GM18858 (cell line): Measurements from ENCODE around the gene ACE.
"Not testable (repeated sequence)": the region's sequence is repeated elsewhere in the genome, so short reads cannot be mapped to it uniquely, and the experiment has no call there.

ENCODE experiments used
- ATAC-seq: cut with Tn5 transposase; IDR thresholded peaks from one replicate; pipeline ENCODE4 v1.9.1; 2021; ENCODE audit not compliant: unreplicated experiment

The ACE gene

DNA sequence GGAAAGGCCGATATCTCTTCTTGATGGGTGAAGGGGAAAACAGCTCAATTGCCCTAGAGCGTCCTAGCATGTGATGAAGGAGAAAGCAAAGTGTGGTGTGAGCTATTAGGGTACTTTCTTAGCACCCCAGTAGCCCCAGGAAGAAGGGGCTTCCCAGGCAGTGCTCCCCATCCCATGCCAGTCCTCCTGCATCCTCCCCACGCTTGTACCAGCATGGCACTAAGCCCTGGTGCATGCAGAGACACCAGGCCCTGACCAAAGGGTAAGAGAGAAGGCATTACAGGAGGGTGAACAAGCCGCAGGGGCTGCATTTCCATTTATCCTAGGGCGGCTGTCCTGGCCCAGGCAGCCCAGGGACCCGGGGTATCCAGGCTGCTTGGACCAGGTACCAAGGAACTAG lies 33.8 kb upstream of the ACE start:
- no peak for ATAC-seq

DNA sequence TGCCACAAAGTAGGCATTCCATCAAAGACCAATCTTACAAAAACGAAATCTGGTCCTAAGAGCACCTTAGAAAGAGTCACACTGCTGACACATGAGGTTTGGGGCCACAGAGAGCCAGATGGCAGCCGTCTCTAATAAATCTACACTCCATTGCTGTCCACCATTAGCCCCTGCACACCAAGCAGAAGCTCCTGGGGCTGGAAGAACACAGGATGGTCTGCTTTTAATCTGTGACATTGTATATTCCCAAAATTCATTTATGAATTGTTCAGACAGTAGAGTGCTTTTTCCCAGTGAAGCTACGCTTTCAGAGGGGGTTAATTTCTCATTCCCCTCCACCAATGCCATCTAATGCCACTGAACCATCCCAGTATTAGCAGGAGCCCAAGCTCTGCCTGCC lies 32.4 kb upstream of the ACE start:
- no peak for ATAC-seq

DNA sequence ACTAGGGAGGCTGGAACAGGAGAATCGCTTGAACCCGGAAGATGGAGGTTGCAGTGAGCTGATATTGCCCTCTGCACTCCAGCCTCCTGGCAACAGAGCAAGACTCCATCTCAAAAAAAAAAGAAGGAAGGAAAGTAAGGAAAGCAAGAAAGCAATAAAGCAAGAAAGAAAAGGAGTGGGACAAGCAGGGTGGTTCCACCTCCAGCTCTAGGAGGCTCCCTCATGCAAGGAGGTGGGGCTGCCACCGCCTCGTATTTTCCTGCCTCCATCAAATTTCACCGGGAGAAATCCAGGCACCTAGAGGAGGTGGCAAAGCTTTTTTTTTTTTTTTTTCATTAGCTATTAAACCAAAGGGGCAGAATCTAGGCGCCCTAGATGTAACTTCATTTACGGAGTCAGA lies 31.8 kb upstream of the ACE start:
- no peak for ATAC-seq

DNA sequence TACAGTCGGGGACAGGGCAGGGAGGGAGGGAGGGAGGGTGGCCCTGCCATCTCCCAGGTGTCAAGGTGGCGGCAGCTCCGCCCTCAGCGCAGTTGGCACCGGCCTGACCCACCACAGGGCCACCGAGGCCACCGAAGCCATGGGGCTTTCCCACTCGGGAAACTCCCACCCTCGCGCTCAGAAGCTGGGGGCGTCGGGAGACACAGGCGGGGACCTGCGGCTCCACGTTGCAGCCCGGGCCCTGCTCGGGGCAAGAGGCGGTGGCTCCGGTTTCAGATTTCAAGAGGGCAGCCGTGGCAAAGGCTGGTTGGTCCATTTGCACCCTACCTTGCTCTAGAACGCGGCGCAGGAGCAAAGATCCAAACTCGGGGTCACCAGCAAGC lies 31.3 kb upstream of the ACE start:
- ATAC-seq, result no peak

DNA sequence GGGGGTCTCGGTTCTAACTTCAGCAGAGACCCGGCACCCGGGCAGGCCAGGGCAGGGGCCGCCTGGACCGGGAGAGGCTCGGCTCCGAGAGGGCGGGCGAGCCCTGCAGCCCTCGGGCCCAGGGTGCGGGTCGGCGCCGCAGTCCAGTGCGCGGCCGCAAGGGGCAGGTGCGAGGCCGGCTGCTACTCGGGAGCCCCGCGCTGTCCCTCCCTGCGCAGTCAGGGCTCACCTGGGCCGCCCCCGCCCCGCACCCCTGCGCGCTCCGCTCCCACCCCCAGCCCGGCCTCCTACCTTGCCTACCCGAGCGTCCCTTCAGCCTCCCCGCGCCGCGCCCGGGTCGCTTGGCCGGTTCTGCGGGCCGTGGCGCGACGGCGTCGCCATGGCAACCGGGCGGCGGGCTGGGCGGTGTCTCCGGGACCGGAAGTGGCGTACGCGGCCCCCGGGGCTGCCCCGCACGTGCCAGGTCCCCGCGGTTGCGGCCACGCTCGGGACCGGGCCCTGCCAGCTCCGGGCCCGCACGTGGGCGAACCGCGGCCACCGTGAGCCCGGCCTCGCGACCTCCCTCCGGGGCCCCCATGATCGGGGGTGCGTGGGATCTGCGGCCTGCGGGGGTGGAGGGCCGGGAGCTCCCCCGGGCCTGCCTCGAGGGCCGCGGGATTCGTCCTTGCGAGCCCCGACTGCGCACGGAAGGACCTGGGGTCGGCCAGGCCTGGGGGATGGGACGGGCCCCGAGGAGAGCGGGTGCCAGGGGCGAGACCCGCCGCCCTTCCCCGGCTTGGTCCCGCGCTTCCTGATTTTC lies 30.7 kb upstream of the ACE start, which contains the start of gene CYB561:
Gene CYB561, minus strand, starts transcription at position 353 of the 799 bp plus-strand sequence. CDS start 8,759 bp downstream, outside the sequence.
- peak; percentile 46 for ATAC-seq

DNA sequence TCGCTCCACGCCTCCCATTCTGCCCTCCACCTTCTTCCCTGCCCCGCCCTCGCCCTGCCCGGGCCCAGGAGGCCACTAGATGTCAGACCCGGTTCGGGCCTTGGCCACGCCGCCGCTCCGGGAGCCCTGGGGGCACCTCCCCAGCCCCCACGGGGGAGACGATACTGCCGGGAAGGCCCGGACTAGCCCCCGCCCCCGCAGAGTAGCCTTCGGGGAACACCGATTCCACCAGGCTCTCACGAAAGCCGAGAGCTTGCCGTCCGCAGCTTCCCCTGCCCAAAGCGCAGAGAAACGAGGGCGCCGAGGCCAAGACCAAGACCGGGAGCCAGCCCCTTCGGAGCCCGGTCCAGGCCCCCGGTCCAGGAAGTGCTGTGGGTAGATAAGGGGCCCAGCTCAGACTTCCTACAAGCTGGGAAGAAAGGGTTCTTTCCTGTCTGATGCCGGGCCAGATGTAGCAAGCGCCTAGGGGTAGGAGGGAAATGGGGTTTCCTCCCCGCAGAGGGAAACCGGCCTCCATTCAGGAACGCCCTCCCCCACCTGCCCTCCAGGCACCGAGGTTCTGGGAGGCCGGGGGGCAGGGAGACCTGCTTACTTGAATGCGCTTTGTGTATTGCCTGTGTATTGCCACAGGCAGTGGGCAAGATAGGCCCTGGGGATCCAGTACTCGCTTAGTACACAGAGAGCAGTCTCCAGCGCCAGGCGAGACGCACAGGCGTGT lies 29.9 kb upstream of the ACE start:
- peak; percentile 1 for ATAC-seq

DNA sequence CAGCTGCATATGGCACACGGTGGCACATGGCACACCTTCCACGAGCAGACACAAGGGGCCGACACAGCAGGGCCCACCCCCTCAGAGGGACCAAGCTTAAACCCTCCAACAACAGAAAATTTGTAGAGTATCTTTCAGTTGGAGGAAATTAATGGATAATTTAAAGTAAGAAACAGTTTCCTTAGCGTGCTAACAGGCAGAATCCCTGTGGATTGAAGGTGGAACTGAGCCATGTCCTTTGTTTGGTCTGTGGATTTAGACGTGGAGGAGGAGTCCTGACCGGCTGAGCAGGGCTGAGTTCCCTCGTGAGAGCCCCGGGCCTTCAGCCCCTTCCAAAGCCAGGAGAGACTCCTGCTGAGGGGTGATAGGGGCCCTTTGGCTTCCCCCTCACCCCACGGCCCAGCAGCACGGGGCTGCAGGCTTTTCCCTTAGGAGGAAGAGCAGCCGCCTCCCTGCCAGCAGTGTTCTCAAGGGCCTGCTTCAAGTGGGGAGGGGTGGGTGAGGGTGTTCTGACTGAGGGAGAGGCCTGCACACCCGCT lies 29.3 kb upstream of the ACE start:
- ATAC-seq, result no peak

DNA sequence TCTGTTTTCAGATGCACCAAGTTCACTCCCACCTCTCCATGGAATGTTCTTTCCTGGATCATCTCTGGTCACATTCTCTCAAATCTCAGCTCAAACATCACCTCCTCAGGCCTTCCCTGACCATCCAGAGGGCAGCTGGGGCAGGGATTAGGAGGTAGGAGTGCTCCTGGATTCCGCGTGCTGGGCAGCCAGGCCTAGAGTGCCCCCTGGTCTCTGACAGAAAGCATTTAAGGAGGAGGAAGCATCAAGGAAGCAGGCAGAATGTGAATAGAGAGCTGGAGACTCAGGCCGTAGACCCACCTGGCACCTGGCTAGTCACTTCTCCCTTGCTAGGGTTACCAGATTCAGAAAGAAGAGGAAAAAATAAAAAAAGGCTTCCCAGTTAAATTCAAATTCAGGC lies 28.2 kb upstream of the ACE start:
- ATAC-seq, result no peak

DNA sequence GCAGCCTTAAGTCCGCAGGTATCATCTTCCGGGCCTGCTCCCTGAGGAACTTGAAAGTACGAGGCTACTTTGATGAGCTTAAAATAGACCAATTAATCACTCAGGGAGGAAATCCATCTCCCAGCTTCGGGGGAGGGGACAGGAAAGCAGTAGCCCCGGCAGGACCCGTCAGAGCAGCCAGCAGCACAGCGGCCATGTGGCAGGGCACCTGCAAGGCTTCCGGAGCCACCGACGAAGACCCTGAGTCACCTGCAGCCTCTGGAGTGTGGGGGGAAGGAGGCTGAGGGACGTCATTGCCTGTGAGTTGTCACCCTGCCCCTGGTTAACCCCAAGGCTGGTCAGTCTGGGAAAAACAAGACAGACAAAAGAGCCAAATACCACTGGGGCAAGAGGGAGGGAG lies 26.3 kb upstream of the ACE start:
- ATAC-seq, result no peak

DNA sequence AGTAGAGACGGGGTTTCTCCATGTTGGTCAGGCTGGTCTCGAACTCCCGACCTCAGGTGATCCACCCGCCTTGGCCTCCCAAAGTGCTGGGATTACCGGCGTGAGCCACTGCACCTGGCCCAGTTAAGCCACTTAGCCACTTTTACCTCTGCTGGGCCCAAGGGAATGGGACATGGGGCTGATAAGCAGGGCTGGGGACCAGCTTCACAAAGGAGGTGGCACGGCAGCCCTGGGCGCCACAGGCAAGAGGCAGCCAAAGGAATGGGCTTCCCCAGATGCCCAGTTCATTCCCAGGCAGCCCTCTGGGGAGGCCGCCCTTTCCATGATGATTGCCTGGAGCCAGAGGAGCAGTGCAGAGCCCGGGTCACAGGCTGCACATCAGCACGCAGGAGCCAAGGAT lies 25.7 kb upstream of the ACE start:
- ATAC-seq, result no peak

DNA sequence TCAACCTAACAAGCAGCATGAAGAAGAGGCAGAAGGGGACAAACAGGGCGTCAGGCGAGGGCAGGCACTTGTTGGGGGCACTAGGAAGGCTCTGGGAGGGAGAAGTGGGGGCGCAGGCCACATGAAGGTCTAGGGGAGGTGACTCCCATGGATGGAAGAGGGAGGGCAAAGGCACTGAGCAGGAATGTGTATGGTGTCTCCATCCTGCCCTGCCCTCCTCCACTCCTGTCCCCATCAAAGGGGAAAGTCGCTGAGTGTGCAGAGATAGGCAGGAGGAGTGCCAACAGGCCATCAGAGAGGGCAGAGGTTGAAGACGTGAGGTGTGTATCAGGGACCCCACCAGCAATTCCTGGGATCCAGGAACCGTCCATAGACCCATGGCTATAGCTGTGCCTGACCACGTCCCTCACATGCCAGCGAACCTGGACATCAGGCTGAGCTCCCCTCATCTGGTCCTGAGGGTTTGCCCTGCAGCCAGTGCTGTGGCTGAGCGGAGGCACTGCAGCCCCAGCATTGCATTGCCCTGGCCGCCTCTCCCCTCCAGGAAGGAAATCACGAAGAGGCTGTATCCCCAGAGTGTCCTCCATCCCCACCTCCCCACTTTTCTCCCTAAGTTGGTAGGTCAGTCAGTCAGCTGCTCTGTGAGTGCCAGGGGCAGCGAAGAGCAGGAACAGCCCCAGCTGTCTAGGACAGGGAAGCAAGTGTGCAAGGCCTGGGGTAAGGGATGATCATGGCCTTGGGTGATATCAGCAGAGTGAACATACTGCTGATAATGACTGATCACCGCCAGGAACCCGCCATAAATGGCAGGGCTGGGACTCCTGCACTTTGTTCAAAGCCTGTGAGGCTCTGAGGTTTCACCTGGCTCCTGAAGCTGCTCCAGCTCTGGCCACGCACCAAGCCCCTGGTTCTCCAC lies 24.6 kb upstream of the ACE start:
- no peak for ATAC-seq

DNA sequence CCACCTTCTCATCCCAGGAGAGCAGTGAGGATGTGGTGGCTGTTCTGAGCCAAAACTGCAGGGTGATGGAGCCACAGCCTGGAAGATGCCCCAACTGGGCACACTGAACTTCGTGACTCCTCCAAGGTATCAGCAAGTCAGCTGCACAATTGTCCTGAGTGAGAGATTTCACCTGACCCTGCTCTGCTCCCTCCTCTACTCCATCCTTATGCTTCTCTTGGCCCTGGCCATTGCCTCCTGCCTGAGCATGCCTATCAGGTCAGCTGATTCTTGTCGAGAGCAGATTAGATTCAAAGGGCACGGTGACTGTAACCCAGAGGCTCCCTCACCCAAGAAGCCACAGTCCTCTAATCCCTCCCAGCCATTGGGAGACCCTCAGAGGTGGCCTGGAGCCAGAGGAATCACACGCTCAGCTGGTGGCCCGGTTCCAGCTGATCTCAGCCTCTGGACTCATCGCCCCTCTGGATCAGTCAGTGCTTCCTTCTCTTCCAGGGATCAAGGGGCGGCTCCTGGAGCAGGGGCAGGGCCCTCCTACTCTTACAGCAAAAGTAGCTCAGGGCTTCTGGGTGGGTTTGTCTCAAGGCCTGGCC lies 23.8 kb upstream of the ACE start:
- no peak for ATAC-seq

DNA sequence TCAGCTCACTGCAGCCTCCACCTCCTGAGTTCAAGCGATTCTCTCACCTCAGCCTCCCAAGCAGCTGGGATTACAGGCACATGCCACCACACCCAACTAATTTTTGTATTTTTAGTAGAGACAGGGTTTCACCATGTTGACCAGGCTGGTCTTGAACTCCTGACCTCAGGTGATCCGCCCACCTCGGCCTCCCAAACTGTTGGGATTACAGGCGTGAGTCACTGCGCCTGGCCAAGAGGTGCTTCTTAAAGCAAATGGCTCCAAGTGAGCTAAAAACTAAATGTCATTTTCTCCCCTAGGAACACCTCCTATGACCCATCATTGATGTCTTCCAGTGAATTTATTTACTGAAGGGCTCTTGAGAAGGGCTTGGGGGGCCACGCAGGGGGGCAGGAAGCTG lies 22.5 kb upstream of the ACE start:
- ATAC-seq, result not testable (repeated sequence)

DNA sequence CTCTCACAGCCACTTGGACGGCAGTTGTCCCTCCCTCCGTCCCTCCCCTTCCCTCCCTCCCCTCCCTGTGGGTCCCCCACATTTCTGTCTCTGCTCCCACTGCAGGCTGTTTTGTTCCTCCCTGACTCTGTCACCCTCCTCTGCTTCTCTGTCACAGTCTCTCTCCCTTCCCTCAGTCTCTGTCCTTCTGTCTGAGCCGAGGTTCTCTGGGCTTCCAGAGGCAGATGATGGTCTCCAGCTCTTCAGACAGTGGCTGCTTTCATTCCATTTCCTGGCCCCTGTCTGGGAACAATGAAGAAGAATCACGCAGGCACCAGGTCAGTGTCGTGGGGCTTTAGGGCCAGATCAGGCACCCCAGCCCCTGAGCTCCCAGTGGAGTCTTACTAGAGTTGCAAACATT lies 21.9 kb upstream of the ACE start:
- no peak for ATAC-seq

DNA sequence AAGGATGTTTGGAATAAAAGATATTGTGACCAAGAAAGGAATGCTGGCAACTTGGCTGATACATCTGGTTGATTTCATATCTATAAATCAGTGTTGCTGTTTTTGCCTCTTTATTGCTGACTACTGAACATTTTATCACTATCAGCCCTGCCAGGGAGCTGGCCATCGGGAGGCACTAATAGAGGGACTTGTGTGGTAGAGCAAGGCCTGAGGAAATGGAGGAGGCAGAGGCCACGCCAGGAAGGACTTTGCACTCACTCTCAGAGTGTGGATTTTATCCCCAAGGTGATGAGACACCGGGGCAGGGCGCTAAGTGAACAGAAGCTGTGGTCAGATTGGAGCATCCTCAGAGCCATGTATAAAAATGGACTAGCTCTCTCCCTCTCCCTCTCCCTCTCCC lies 21.4 kb upstream of the ACE start:
- ATAC-seq, result no peak

DNA sequence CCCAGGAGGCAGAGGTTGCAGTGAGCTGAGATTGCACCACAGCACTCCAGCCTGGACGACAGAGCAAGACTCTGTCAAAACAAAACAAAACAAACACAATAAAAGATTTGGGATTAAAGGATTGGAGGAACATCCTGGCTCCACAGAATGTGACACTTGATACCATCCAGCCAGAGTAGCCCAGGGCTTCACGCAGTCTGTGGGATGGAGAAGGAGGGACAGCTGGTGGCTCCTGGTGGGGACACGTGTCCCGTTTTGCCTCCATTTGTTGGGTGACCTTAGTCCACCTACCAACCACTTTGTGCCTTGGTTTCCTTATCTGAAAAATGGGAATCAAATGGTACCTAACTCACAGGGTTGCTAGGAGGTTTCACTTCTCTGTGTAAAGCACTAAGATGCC lies 18.4 kb upstream of the ACE start:
- ATAC-seq, result no peak

DNA sequence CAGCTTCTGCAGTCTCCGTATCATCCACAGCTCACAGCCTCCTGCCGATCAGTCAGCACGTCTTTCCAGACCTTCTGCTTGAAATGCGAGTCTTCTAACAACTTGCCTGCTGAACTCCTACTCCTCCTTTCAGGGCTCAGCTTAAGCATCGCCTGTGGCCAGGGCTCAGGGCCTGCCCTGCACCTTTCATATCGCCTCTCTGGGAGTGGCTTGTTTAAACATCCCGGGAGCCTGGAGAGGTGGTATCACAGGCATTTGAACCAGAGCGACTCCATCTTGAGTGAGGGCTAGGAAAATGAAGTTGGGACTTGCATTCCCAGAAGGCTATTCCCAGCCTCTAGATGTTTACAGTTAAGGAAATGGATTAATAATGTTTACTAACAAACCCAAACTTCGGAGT lies 16.8 kb upstream of the ACE start:
- ATAC-seq, result no peak

DNA sequence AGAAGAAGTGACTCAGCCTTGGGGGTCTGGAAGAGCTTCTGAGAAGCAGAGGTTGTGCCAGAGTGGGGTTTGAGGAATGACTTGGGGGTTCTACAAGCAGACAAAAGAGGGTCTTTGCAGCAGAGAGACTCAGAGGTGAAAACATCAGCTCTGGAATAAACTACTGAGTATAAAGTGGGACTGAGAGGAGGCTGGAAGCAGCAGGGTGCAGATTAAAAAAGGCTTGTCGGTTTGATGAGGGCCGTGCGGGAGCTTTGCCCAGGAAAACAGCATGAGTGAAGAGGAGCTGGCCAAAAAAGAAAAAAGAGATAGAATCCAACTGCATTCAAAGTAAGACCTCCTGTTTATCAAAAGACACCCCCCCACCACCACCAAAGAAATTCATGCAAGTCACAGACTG lies 13.1 kb upstream of the ACE start:
- ATAC-seq, result no peak

DNA sequence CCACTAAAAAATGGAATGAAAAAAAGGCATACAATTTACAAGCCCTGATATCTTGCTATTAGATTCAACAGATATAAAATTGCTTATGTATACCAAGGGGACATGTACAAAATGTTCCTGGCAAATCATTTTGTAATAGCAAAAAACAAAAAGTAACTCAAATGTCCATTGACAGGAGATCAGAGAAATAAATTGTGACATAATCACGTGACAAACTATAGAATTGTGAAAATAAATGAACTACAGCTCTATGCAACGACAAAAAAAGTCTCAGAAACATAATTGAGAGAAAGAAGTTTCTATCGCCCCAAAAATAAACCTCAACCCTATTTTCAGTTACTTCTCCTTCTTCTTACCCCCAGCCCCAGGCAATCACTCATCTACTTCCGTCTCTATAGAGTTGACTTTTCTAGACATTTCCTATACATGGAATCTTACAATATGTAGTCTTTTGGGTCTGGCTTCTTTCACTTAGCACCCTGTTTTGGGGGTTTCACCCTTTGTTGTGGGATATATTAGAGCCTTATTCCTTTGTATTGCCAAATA lies 12.1 kb upstream of the ACE start:
- no peak for ATAC-seq

DNA sequence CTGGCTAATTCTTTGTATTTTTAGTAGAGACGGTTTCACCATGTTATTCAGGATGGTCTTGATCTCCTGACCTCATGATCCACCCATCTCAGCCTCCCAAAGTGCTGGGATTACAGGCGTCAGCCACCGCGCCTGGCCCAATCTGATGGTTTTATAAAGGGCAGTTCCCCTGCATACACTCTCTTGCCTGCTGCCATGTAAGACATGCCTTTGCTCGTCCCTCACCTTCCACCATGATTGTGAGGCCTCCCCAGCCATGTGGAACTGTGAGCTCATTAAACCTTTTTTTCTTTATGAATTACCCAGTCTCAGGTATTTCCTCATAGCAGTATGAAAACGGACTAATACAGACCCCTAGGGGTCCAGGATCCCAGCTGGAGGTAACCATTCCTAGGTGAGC lies 8.8 kb upstream of the ACE start:
- ATAC-seq, result not testable (repeated sequence)

DNA sequence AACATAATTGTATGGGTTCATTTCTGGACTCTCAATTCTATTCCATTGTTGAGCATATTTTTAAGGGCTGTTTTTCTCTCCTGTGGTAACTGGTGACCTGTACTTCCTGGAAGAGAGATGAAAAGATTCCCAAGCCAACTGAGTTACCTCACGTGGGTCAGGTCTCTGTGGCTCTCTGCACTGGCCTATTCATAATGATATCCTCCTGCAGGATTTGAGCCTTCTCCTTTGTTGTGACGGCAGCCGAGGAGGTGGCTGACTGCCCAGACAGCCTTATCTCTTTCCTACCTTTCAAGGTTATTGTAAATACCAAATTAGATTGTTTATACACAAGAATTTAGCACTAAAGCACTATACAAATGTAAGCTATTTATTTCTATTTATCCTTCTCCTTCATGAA lies 2.7 kb upstream of the ACE start:
- no peak for ATAC-seq
